SK-N-SH treated with all-trans-retinoic acid at 6 μM for 48 hours (cell line): ENCODE results near the gene SLX9.

Experiments
- ATAC-seq: fragments of 200-7000 bp; cut with Tn5 transposase; 3 replicates; pipeline ENCODE4 v1.9.1; 2020; ENCODE audit warnings: mild to moderate bottlenecking, moderate library complexity
- ARNTL ChIP-seq: fragments of 450-650 bp; formaldehyde crosslinking; IDR thresholded peaks from 2 replicates; pipeline ENCODE4 v1.5.0; 2020; ENCODE audit warnings: low read depth, mild to moderate bottlenecking, moderate library complexity, borderline replicate concordance
- BACH2 ChIP-seq: fragments of 250-450 bp; sonication (Bioruptor Pico); IDR thresholded peaks from 2 replicates; pipeline ENCODE4 v1.9.0; 2021; ENCODE audit warnings: mild to moderate bottlenecking, borderline replicate concordance
- CREB5 ChIP-seq: fragments of 250-450 bp; sonication (Bioruptor Pico); IDR thresholded peaks from 2 replicates; pipeline ENCODE4 v1.5.1; 2020; ENCODE audit warnings: low read depth, mild to moderate bottlenecking, moderate library complexity
- CSDC2 ChIP-seq: fragments of 250-450 bp; sonication (Bioruptor Pico); IDR thresholded peaks from 2 replicates; pipeline ENCODE4 v1.5.0; 2020; ENCODE audit warnings: mild to moderate bottlenecking, moderate library complexity
- CSRNP3 ChIP-seq: fragments of 250-450 bp; sonication (Bioruptor Pico); IDR thresholded peaks from 2 replicates; pipeline ENCODE4 v1.5.1; 2021; ENCODE audit warnings: mild to moderate bottlenecking, moderate library complexity
- GLIS3 ChIP-seq: fragments of 250-450 bp; sonication (Bioruptor Pico); IDR thresholded peaks from 2 replicates; pipeline ENCODE4 v1.5.0; 2020; ENCODE audit warnings: mild to moderate bottlenecking, moderate library complexity
- ISL1 ChIP-seq: fragments of 250-450 bp; sonication (Bioruptor Pico); IDR thresholded peaks from 2 replicates; pipeline ENCODE4 v2.1.2; 2022; ENCODE audit warnings: mild to moderate bottlenecking, moderate library complexity
- PATZ1 ChIP-seq: fragments of 250-450 bp; sonication (Bioruptor Pico); IDR thresholded peaks from 2 replicates; pipeline ENCODE4 v1.8.0; 2020; ENCODE audit warnings: mild to moderate bottlenecking, moderate library complexity, borderline replicate concordance
- POU6F1 ChIP-seq: fragments of 250-450 bp; sonication (Bioruptor Pico); IDR thresholded peaks from 2 replicates; pipeline ENCODE4 v1.8.0; 2021; ENCODE audit warnings: low read depth, mild to moderate bottlenecking, moderate library complexity, borderline replicate concordance
- PPARA ChIP-seq: fragments of 250-450 bp; sonication (Bioruptor Pico); IDR thresholded peaks from 2 replicates; pipeline ENCODE4 v1.5.0; 2020; ENCODE audit warnings: mild to moderate bottlenecking, borderline replicate concordance
- RARB ChIP-seq: fragments of 250-450 bp; sonication (Bioruptor Pico); IDR thresholded peaks from 2 replicates; pipeline ENCODE4 v1.8.0; 2021; ENCODE audit warnings: mild to moderate bottlenecking, moderate library complexity
- SNAI2 ChIP-seq: fragments of 250-450 bp; sonication (Bioruptor Pico); IDR thresholded peaks from 2 replicates; pipeline ENCODE4 v1.5.0; 2020; ENCODE audit warnings: mild to moderate bottlenecking, moderate library complexity
- TCF4 ChIP-seq: fragments of 250-450 bp; sonication (Bioruptor Pico); IDR thresholded peaks from 2 replicates; pipeline ENCODE4 v1.8.0; 2021; ENCODE audit warnings: mild to moderate bottlenecking, moderate library complexity, borderline replicate concordance
- TOX ChIP-seq: fragments of 250-450 bp; sonication (Bioruptor Pico); IDR thresholded peaks from 2 replicates; pipeline ENCODE4 v1.8.0; 2021; ENCODE audit warnings: mild to moderate bottlenecking, moderate library complexity, borderline replicate concordance
- TSHZ2 ChIP-seq: fragments of 250-450 bp; sonication (Bioruptor Pico); IDR thresholded peaks from 2 replicates; pipeline ENCODE4 v1.5.0; 2020; ENCODE audit warnings: mild to moderate bottlenecking, moderate library complexity
- ZC3H10 ChIP-seq: fragments of 250-450 bp; sonication (Bioruptor Pico); IDR thresholded peaks from 2 replicates; pipeline ENCODE4 v1.5.1; 2021; ENCODE audit warnings: mild to moderate bottlenecking, moderate library complexity
- ZFP3 ChIP-seq: fragments of 250-450 bp; sonication (Bioruptor Pico); IDR thresholded peaks from 2 replicates; pipeline ENCODE4 v1.5.0; 2020; ENCODE audit warnings: mild to moderate bottlenecking, moderate library complexity
- ZFP30 ChIP-seq: fragments of 450-650 bp; formaldehyde crosslinking; IDR thresholded peaks from 2 replicates; pipeline ENCODE4 v1.5.0; 2022; ENCODE audit warnings: mild to moderate bottlenecking, moderate library complexity
- ZNF565 ChIP-seq: fragments of 450-650 bp; formaldehyde crosslinking; conservative IDR thresholded peaks from 2 replicates; pipeline ENCODE4 v1.5.0; 2020; ENCODE audit warnings: low read depth, mild to moderate bottlenecking, moderate library complexity
- ZNF70 ChIP-seq: fragments of 450-650 bp; formaldehyde crosslinking; IDR thresholded peaks from 2 replicates; pipeline ENCODE4 v1.5.0; 2020; ENCODE audit warnings: mild to moderate bottlenecking, moderate library complexity
- ZNF8 ChIP-seq: fragments of 450-650 bp; formaldehyde crosslinking; IDR thresholded peaks from 2 replicates; pipeline ENCODE4 v1.5.0; 2020; ENCODE audit warnings: mild to moderate bottlenecking, moderate library complexity

The SLX9 gene

GRCh38 chr21:44898851-44899767 is 40.7 kb upstream of the SLX9 start (continued):
- TF ChIP-seq CSRNP3 (no peak), PATZ1 (CRISPR knock-in tag) (no peak)

- TF ChIP-seq GLIS3 (CRISPR knock-in tag) (no peak), SNAI2 (no peak), CREB5 (CRISPR knock-in tag) (no peak), ZFP3 (no peak), CSDC2 (CRISPR knock-in tag) (no peak)
- no peak for ATAC-seq
Measured at GRCh38 chr21:44899768-44900558, 39.9 kb upstream of the SLX9 start.

GRCh38 chr21:44900559-44901251 is 39.1 kb upstream of the SLX9 start:
- TF ChIP-seq ZFP3 = no peak
- no peak for TF ChIP-seq SNAI2
- ATAC-seq = no peak

- no peak for TF ChIP-seq ISL1
- TF ChIP-seq CSRNP3 = no peak
- TF ChIP-seq PPARA (CRISPR knock-in tag) = no peak
- TF ChIP-seq TOX (CRISPR knock-in tag) = no peak
- no peak for TF ChIP-seq ZC3H10 (CRISPR knock-in tag)
- no peak for TF ChIP-seq POU6F1 (CRISPR knock-in tag)
- no peak for TF ChIP-seq ZNF70 (CRISPR knock-in tag)
- TF ChIP-seq RARB (CRISPR knock-in tag) = no peak
- TF ChIP-seq ZFP3 = no peak
- TF ChIP-seq ZNF565 (CRISPR knock-in tag) = no peak
- TF ChIP-seq ZFP30 (CRISPR knock-in tag) = no peak
- no peak for TF ChIP-seq CSDC2 (CRISPR knock-in tag)
- TF ChIP-seq ZNF8 (CRISPR knock-in tag) = no peak
- no peak for TF ChIP-seq TCF4 (CRISPR knock-in tag)
- TF ChIP-seq SNAI2 = no peak
- no peak for TF ChIP-seq TSHZ2 (CRISPR knock-in tag)
- TF ChIP-seq BACH2 (CRISPR knock-in tag) = no peak
- no peak for TF ChIP-seq ARNTL (CRISPR knock-in tag)
- no peak for ATAC-seq
Measured at GRCh38 chr21:44901391-44902074, 38.3 kb upstream of the SLX9 start.
